HCT116 (cell line): ENCODE measurements around the gene KCNK18. TPM values are rescaled to one million over a fixed set of nuclear protein-coding genes. Genes with fewer than 3 reads are reported as not detected.

ENCODE experiments used
- ATAC-seq: fragments of 200-7000 bp; cut with Tn5 transposase; 2 replicates; pipeline ENCODE4 v1.9.1; 2020; ENCODE audit warnings: mild to moderate bottlenecking, moderate library complexity
- BruUV-seq: library from RNA; stranded (reverse); fragments of 400-500 nt; replicated peaks from 2 replicates; lab custom pipeline; 2021; lab: Mats Ljungman, UMichigan
- CTCF ChIA-PET: fragments of 300-600 bp; sonication (Branson Sonifier 250); formaldehyde crosslinking; loops from one replicate; lab custom pipeline; 2021; ENCODE audit warnings: antibody characterized with exemption; lab: Charles Lee
- POLR2A ChIA-PET: fragments of 300-600, 350-600 bp; sonication (Branson Sonifier 250); formaldehyde crosslinking; loops from one replicate; lab custom pipeline; 2021; ENCODE audit warnings: antibody characterized with exemption; lab: Charles Lee
- RAD21 ChIA-PET, 2 experiments: fragments of 300-600 bp; sonication (Branson Sonifier 250); formaldehyde crosslinking; loops; one replicate each; lab custom pipeline; 2023; ENCODE audit warnings: low total read pairs in 2 of 2; ENCODE audit not compliant: uncharacterized antibody in 2 of 2, unreplicated experiment in 2 of 2, low non-redundant PET in 1 of 2; lab: Charles Lee
- DNase-seq: peaks from one replicate; pipeline ENCODE4 v3.0.0-alpha.2; 2010; ENCODE audit warnings: low read depth, low spot score
- H2AFZ ChIP-seq: fragments of 200-600 bp; shearing (Covaris generic), sonication (generic); 2 replicates; pipeline ENCODE4 v1.6.1; 2017; ENCODE audit warnings: low read depth, mixed run types, mixed read lengths, antibody characterized with exemption, low read length; ENCODE audit not compliant: poor library complexity, severe bottlenecking
- H3K27ac ChIP-seq: 2 replicates; pipeline ENCODE4 v1.5.1; 2012; ENCODE audit warnings: low read depth, low read length
- H3K27me3 ChIP-seq: fragments of 200-600 bp; sonication (generic); 2 replicates; pipeline ENCODE4 v1.6.1; 2016; ENCODE audit warnings: mixed run types, low read length, mixed read lengths; ENCODE audit not compliant: insufficient read depth
- H3K36me3 ChIP-seq, 2 experiments: fragments of 200-500 bp in 1 of 2; fragments of 200-600 bp in 1 of 2; sonication (Bioruptor generic) in 1 of 2; sonication (generic) in 1 of 2; 2 replicates each; pipeline versions ENCODE4 v1.5.1 to v1.6.1; 2014 to 2016; ENCODE audit warnings: low read length in 2 of 2, inconsistent platforms in 1 of 2, mixed read lengths in 1 of 2, mixed run types in 1 of 2; ENCODE audit not compliant: insufficient read depth in 2 of 2, control insufficient read depth in 1 of 2
- H3K4me1 ChIP-seq, 2 experiments: fragments of 200-600 bp in 1 of 2; sonication (generic) in 1 of 2; 2 replicates each; pipeline versions ENCODE4 v1.5.1 to v1.6.1; 2012 to 2017; ENCODE audit warnings: low read length in 2 of 2, inconsistent platforms in 1 of 2, mild to moderate bottlenecking in 1 of 2, mixed read lengths in 1 of 2, mixed run types in 1 of 2, moderate library complexity in 1 of 2; ENCODE audit not compliant: insufficient read depth in 2 of 2, control insufficient read depth in 1 of 2
- H3K4me2 ChIP-seq: fragments of 200-600 bp; sonication (generic); 2 replicates; pipeline ENCODE4 v1.6.1; 2017; ENCODE audit warnings: mixed run types, low read length, mixed read lengths
- H3K4me3 ChIP-seq, 2 experiments: fragments of 200-600 bp in 1 of 2; sonication (generic) in 1 of 2; replicated peaks in 1 of 2; 2 replicates each; pipeline ENCODE4 v1.5.1; 2011 to 2016; ENCODE audit warnings: low read length in 2 of 2, control low read depth in 1 of 2, low read depth in 1 of 2, mild to moderate bottlenecking in 1 of 2, mixed read lengths in 1 of 2, mixed run types in 1 of 2
- H3K79me2 ChIP-seq: fragments of 200-600 bp; sonication (generic); 2 replicates; pipeline ENCODE4 v1.6.1; 2017; ENCODE audit warnings: mild to moderate bottlenecking, mixed run types, low read length, moderate library complexity, mixed read lengths; ENCODE audit not compliant: insufficient read depth
- H3K9ac ChIP-seq: fragments of 200-600 bp; sonication (generic); 2 replicates; pipeline ENCODE4 v1.6.1; 2016; ENCODE audit warnings: low read length, mixed read lengths
- H3K9me2 ChIP-seq: fragments of 200-600 bp; sonication (generic), shearing (Covaris generic); 2 replicates; pipeline ENCODE4 v1.6.1; 2017; ENCODE audit warnings: mixed run types, mild to moderate bottlenecking, moderate library complexity; ENCODE audit not compliant: insufficient read depth
- H3K9me3 ChIP-seq, 2 experiments: fragments of 200-500 bp in 1 of 2; fragments of 200-600 bp in 1 of 2; sonication (Bioruptor generic) in 1 of 2; sonication (generic) in 1 of 2; 2 replicates each; pipeline ENCODE4 v1.6.1; 2014 to 2017; ENCODE audit warnings: low read length in 2 of 2, mixed read lengths in 2 of 2, inconsistent platforms in 1 of 2, low read depth in 1 of 2, mild to moderate bottlenecking in 1 of 2, mixed run types in 1 of 2, moderate library complexity in 1 of 2; ENCODE audit not compliant: control insufficient read depth in 1 of 2, insufficient read depth in 1 of 2
- H4K20me1 ChIP-seq: fragments of 200-600 bp; sonication (generic), shearing (Covaris generic); 2 replicates; pipeline ENCODE4 v1.6.1; 2017; ENCODE audit warnings: mixed run types, mild to moderate bottlenecking, moderate library complexity; ENCODE audit not compliant: insufficient read depth
- ELF1 ChIP-seq: IDR thresholded peaks from 2 replicates; pipeline ENCODE4 v1.6.1; 2012; ENCODE audit warnings: low read depth, borderline replicate concordance
- POLR2AphosphoS5 ChIP-seq: IDR thresholded peaks from 2 replicates; pipeline ENCODE4 v1.6.1; 2011; ENCODE audit warnings: mild to moderate bottlenecking, low read depth, low read length, moderate library complexity
- SIN3A ChIP-seq: IDR thresholded peaks from 2 replicates; pipeline ENCODE4 v1.6.1; 2012; ENCODE audit warnings: low read depth
- SP1 ChIP-seq: IDR thresholded peaks from 2 replicates; pipeline ENCODE4 v1.6.1; 2012; ENCODE audit warnings: low read depth
- SRF ChIP-seq: IDR thresholded peaks from 2 replicates; pipeline ENCODE4 v1.6.1; 2012; ENCODE audit warnings: low read depth
- YY1 ChIP-seq: IDR thresholded peaks from 2 replicates; pipeline ENCODE4 v1.6.1; 2011; ENCODE audit warnings: low read length, low read depth, moderate library complexity, mild to moderate bottlenecking; ENCODE audit not compliant: insufficient replicate concordance; ENCODE audit errors: extremely low read depth
- intact Hi-C: fragments of 100-400 bp; cut with micrococcal nuclease; formaldehyde crosslinking; loops from 2 replicates; pipeline ENCODE4 v1.10.0; 2022
- total RNA-seq: library from RNA; stranded (reverse); gene quantifications from one replicate; pipeline ENCODE4 v1.2.1, GENCODE V29; 2021; ENCODE audit not compliant: unreplicated experiment
- TF ChIP-seq, protein P1 (sequence below): IDR thresholded peaks from 2 replicates; pipeline ENCODE4 v1.6.1; 2012
- TF ChIP-seq, protein P2 (sequence below), 3 experiments: fragments of 200-600 bp in 1 of 3; sonication (generic) in 1 of 3; IDR thresholded peaks in 2 of 3; conservative IDR thresholded peaks in 1 of 3; 2 replicates each; pipeline ENCODE4 v1.5.1; 2012 to 2017; ENCODE audit warnings: low read depth in 2 of 3, low read length in 2 of 3, antibody characterized with exemption in 1 of 3, borderline replicate concordance in 1 of 3, control low read depth in 1 of 3, mild to moderate bottlenecking in 1 of 3, mixed read lengths in 1 of 3, mixed run types in 1 of 3, moderate library complexity in 1 of 3; ENCODE audit not compliant: insufficient read depth in 1 of 3

The KCNK18 gene
- total RNA-seq, 1 experiment from 2014 or later = not detected

DNA sequence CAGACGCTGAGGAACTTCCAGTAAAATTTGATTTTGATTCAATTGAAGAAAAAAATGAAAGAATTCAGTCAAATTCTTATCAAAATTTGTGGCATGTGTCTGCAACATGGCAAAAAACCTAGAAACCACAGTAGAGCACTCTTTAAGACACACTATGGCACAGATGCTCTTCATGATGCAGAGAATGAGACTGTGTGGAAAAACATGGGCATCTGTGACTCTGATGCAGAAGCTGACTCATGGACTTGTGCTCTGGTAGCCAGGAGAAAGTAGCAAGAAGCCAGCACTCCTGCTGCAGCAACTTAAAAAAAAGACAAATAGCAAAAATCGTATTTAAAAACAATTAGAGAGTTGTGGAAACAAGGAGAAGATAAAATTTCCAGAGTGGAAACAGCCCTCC, 8.9 kb upstream of the KCNK18 start:
- CTCF ChIA-PET = interaction anchor here (7.8 kb wide), 1 partner anchor 13 kb away, joined by 64 read pairs; no protein-coding TSS in a partner anchor
- no peaks in the 10 kb centered on the region for H4K20me1 ChIP-seq
- no peak for DNase-seq
- intact Hi-C loops = no loop called here
- no peaks in the 10 kb centered on the region for H3K9me3 ChIP-seq
- no peaks in the 10 kb centered on the region for H3K27me3 ChIP-seq
- no peak overlapping the region for H3K9ac ChIP-seq
- BruUV-seq = no TSS peak
- H3K27ac ChIP-seq = no peak overlapping the region
- no peak for ATAC-seq
- no peaks in the 10 kb centered on the region for H3K79me2 ChIP-seq
- H3K36me3 ChIP-seq = no peaks in the 10 kb centered on the region
- no peak overlapping the region for H3K4me3 ChIP-seq
- TF ChIP-seq, protein P1, sequence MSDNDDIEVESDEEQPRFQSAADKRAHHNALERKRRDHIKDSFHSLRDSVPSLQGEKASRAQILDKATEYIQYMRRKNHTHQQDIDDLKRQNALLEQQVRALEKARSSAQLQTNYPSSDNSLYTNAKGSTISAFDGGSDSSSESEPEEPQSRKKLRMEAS = no peak
- TF ChIP-seq, protein P2, sequence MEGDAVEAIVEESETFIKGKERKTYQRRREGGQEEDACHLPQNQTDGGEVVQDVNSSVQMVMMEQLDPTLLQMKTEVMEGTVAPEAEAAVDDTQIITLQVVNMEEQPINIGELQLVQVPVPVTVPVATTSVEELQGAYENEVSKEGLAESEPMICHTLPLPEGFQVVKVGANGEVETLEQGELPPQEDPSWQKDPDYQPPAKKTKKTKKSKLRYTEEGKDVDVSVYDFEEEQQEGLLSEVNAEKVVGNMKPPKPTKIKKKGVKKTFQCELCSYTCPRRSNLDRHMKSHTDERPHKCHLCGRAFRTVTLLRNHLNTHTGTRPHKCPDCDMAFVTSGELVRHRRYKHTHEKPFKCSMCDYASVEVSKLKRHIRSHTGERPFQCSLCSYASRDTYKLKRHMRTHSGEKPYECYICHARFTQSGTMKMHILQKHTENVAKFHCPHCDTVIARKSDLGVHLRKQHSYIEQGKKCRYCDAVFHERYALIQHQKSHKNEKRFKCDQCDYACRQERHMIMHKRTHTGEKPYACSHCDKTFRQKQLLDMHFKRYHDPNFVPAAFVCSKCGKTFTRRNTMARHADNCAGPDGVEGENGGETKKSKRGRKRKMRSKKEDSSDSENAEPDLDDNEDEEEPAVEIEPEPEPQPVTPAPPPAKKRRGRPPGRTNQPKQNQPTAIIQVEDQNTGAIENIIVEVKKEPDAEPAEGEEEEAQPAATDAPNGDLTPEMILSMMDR (IDR thresholded peaks at IDR 0.05 in 2 of 3, conservative IDR thresholded peaks at IDR 0.05 in 1 of 3; ENCODE audit: borderline replicate concordance in 1 of 3, insufficient read depth in 1 of 3, low read depth in 2 of 3, low read length in 2 of 3) = no peak
- TF ChIP-seq SRF (no peak), SP1 (no peak), ELF1 (no peak), SIN3A (no peak), POLR2AphosphoS5 (no peak), YY1 (no peak)
- TF ChIP-seq, all 23 proteins: peak for 0
- peaks cover 14 to 34% of the 10 kb centered on the region in 2 experiments for H3K4me1 ChIP-seq
- H2AFZ ChIP-seq = peak overlapping the region; percentile 69
- RAD21 ChIA-PET = no interaction called here
- POLR2A ChIA-PET = no interaction called here
- H3K4me2 ChIP-seq = no peak overlapping the region
- no peaks in the 10 kb centered on the region for H3K9me2 ChIP-seq
